T-cell (primary cell): ENCODE data around the gene MLLT3. TPM values are rescaled to one million over a fixed set of nuclear protein-coding genes. Genes with fewer than 3 reads are reported as not detected.

Source experiments
- ATAC-seq, 4 experiments: fragments of 200-7000 bp in 3 of 4; fragments of 150-1000 bp in 1 of 4; cut with Tn5 transposase; replicated peaks in 1 of 4; 1 replicate in 3 of 4; 2 replicates in 1 of 4; pipeline ENCODE4 v1.10.0; 2021; ENCODE audit warnings: moderate library complexity in 3 of 4, mild to moderate bottlenecking in 2 of 4, moderate number of reproducible peaks in 1 of 4
- CTCF ChIA-PET, 2 donors: fragments of 300-600 bp; sonication (Branson Sonifier 250); formaldehyde crosslinking; loops; one replicate each; lab custom pipeline; 2022; ENCODE audit warnings: antibody characterized with exemption in 2 of 2; lab: Charles Lee
- POLR2A ChIA-PET, 2 donors: fragments of 300-600 bp; sonication (Branson Sonifier 250); formaldehyde crosslinking; loops; one replicate each; lab custom pipeline; 2022; ENCODE audit warnings: antibody characterized with exemption in 2 of 2; lab: Charles Lee
- DNase-seq, 35 experiments: peaks; one replicate each; pipeline versions ENCODE4 v3.0.0 to v3.0.0-alpha.2; 2013 to 2023
- H3K27ac ChIP-seq: one replicate; pipeline ENCODE4 v1.5.1; 2013; ENCODE audit warnings: low read length
- H3K27me3 ChIP-seq, 2 experiments: replicated peaks in 1 of 2; 1 replicate in 1 of 2; 2 replicates in 1 of 2; pipeline versions ENCODE4 v1.6.1 to v1.7.0; 2013; ENCODE audit warnings: low read length in 1 of 2, mixed read lengths in 1 of 2; ENCODE audit not compliant: control insufficient read depth in 2 of 2, insufficient read depth in 2 of 2; ENCODE audit errors: extremely low read depth in 1 of 2
- H3K36me3 ChIP-seq, 2 donors: 1 replicate in 1 of 2; 2 replicates in 1 of 2; pipeline versions ENCODE4 v1.6.1 to v1.7.0; 2013; ENCODE audit warnings: low read length in 1 of 2; ENCODE audit not compliant: control insufficient read depth in 2 of 2, insufficient read depth in 1 of 2; ENCODE audit errors: extremely low read depth in 1 of 2
- H3K4me1 ChIP-seq, 2 experiments: 1 replicate in 1 of 2; 2 replicates in 1 of 2; pipeline versions ENCODE4 v1.6.1 to v1.7.0; 2013; ENCODE audit warnings: low read length in 2 of 2, mixed read lengths in 1 of 2; ENCODE audit not compliant: insufficient read depth in 2 of 2, control insufficient read depth in 1 of 2; ENCODE audit errors: extremely low read depth in 1 of 2
- H3K4me3 ChIP-seq, 2 donors: 1 replicate in 1 of 2; 2 replicates in 1 of 2; pipeline versions ENCODE4 v1.5.1 to v1.7.0; 2013; ENCODE audit warnings: mild to moderate bottlenecking in 2 of 2, low read length in 1 of 2, moderate library complexity in 1 of 2; ENCODE audit not compliant: control insufficient read depth in 1 of 2; ENCODE audit errors: extremely low read depth in 1 of 2
- H3K9me3 ChIP-seq: 2 replicates; pipeline ENCODE4 v1.7.0; 2013
- H3K27ac Mint-ChIP-seq, 2 donors: one replicate each; pipeline ENCODE4 v1.8.0; 2020 to 2021; ENCODE audit warnings: mild to moderate bottlenecking in 2 of 2, mixed read lengths in 2 of 2
- H3K27me3 Mint-ChIP-seq, 2 donors: one replicate each; pipeline ENCODE4 v1.8.0; 2021 to 2022; ENCODE audit warnings: mixed read lengths in 2 of 2
- H3K36me3 Mint-ChIP-seq: one replicate; pipeline ENCODE4 v1.8.0; 2021; ENCODE audit warnings: mixed read lengths
- H3K4me1 Mint-ChIP-seq, 3 donors: one replicate each; pipeline ENCODE4 v1.8.0; 2020 to 2022; ENCODE audit warnings: mixed read lengths in 3 of 3, mild to moderate bottlenecking in 1 of 3
- H3K4me3 Mint-ChIP-seq, 3 donors: one replicate each; pipeline ENCODE4 v1.8.0; 2020 to 2022; ENCODE audit warnings: mild to moderate bottlenecking in 3 of 3, mixed read lengths in 3 of 3, moderate library complexity in 3 of 3
- H3K9me3 Mint-ChIP-seq, 3 donors: one replicate each; pipeline ENCODE4 v1.8.0; 2020 to 2022; ENCODE audit warnings: mixed read lengths in 3 of 3
- WGBS: methylation state at CpG from one replicate; pipeline ENCODE4 v1.1.5; 2013; ENCODE audit warnings: missing lambda C conversion rate; ENCODE audit not compliant: insufficient coverage; 5-methylcytosine and 5-hydroxymethylcytosine counted together
- total RNA-seq, 35 experiments: library from RNA in 6 of 35; stranded (reverse) in 6 of 35; fragments of 120-200 nt in 1 of 35; gene quantifications; one replicate each; pipeline versions ENCODE4 v1.2.1 to v1.2.4 and lab custom pipeline; 2013 to 2026

Gene MLLT3
- total RNA-seq, 5 donors from 2014 or later (not counting 1 experiment from before 2014, with no cell fraction given), result 51.8 to 96.6 (median 58.9) TPM

GRCh38 chr9:20419533-20419932 is 202.8 kb downstream of the MLLT3 start:
- no peaks in the 10 kb centered on the region for H3K9me3 Mint-ChIP-seq
- H3K4me1 Mint-ChIP-seq, result peaks cover 49 to 54% (median 53%) of the 10 kb centered on the region in 3 donors

DNA sequence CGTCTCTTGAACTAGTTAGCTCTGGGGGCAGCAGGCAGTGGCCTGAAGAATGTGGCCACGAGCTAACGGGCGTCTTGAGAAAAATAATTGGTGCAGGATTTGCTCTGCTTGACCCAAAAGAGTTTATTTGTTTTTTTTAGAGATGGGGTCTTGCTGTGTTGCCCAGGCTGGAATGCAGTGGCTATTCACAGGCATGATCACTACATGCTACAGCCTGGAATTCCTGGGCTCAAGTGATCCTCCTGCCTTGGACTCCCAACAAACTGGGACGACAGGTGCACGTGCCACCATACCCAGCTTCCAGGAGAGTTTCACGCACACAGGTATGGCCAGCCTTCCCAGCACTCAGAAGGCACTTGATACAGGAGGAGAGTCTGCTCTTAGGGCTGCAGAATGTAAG is 203.8 kb downstream of the MLLT3 start:
- Mint-ChIP-seq H3K36me3 (peaks cover 7% of the 10 kb centered on the region), H3K4me1 (peaks cover 56 to 59% (median 58%) of the 10 kb centered on the region in 3 donors), H3K9me3 (no peaks in the 10 kb centered on the region), H3K27me3 (no peaks in the 10 kb centered on the region), H3K27ac (no peak overlapping the region), H3K4me3 (no peak overlapping the region)
- CTCF ChIA-PET, result no interaction called here
- no peaks in the 10 kb centered on the region for H3K27me3 ChIP-seq
- 96% methylated on average over 3 of the region's 7 CpGs for WGBS
- peaks cover 4 to 8% of the 10 kb centered on the region in 2 donors for H3K36me3 ChIP-seq
- H3K4me1 ChIP-seq, result no peaks in the 10 kb centered on the region
- DNase-seq, result no peak
- H3K4me3 ChIP-seq, result no peak overlapping the region
- H3K9me3 ChIP-seq, result no peaks in the 10 kb centered on the region
- H3K27ac ChIP-seq, result no peak overlapping the region
- POLR2A ChIA-PET, result no interaction called here
- ATAC-seq, result no peak

More at GRCh38 chr9:20419533-20419932, 202.8 kb downstream of the MLLT3 start:
- Mint-ChIP-seq H3K27me3 (no peaks in the 10 kb centered on the region), H3K36me3 (no peaks in the 10 kb centered on the region), H3K4me3 (no peak overlapping the region), H3K27ac (no peak overlapping the region)
- DNase-seq (no peak), ATAC-seq (no peak)
- Histone ChIP-seq H3K4me1 (no peaks in the 10 kb centered on the region), H3K36me3 (no peaks in the 10 kb centered on the region), H3K9me3 (no peaks in the 10 kb centered on the region), H3K4me3 (no peak overlapping the region), H3K27me3 (no peaks in the 10 kb centered on the region), H3K27ac (no peak overlapping the region)
- ChIA-PET POLR2A (interaction anchor here (0.6 kb wide), 2 partner anchors 107 to 186 kb away, joined by 3 to 4 read pairs; no protein-coding TSS in a partner anchor), CTCF (no interaction called here)
- WGBS, result no CpG with 5 or more reads among the region's 3 CpGs

DNA sequence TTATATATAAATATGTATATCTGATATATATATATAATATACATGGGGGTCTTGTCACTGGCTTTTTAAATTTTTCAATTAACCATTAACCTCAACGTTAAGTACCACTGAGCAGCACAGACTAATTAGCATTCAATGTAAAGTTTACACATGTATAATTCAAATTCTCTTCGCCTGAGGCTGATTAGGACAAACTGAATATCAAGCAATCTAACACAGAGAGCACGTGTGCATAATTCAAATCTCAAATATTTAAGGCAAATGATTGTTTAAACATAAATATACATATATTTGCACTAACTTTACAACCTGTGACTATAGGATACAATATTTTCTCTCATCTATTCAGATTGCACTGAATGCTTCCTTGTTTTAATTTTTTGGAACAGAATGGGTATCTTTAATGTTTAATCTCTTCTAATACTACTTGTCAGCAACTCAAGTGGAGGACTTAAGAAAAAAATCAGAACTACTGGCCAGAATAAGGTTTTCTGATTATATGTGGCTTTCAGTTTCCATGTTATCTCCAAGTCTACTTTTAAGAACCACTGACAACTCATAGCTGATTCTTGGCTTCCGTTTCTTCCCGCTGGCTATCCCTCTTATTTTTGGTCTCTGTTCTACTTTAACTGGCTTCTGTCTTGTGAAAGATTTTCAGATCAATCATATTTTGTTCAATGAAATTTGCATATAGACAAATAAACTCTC is 204.8 kb downstream of the MLLT3 start:
- DNase-seq (no peak), ATAC-seq (no peak)
- Mint-ChIP-seq H3K9me3 (no peaks in the 10 kb centered on the region), H3K4me1 (peaks cover 56 to 59% (median 59%) of the 10 kb centered on the region in 3 donors), H3K27ac (peak overlapping the region in 1 of 2 donors; percentile 34), H3K36me3 (peaks cover 15% of the 10 kb centered on the region), H3K27me3 (no peaks in the 10 kb centered on the region), H3K4me3 (no peak overlapping the region)
- ChIA-PET POLR2A (no interaction called here), CTCF (no interaction called here)
- no peak overlapping the region for H3K27ac ChIP-seq
- no peaks in the 10 kb centered on the region for H3K9me3 ChIP-seq
- H3K4me3 ChIP-seq, result no peak overlapping the region
- no CpG with 5 or more reads among the region's 5 CpGs for WGBS
- peaks cover 4 to 10% of the 10 kb centered on the region in 2 donors for H3K36me3 ChIP-seq
- H3K4me1 ChIP-seq, result no peaks in the 10 kb centered on the region
- H3K27me3 ChIP-seq, result no peaks in the 10 kb centered on the region

DNA sequence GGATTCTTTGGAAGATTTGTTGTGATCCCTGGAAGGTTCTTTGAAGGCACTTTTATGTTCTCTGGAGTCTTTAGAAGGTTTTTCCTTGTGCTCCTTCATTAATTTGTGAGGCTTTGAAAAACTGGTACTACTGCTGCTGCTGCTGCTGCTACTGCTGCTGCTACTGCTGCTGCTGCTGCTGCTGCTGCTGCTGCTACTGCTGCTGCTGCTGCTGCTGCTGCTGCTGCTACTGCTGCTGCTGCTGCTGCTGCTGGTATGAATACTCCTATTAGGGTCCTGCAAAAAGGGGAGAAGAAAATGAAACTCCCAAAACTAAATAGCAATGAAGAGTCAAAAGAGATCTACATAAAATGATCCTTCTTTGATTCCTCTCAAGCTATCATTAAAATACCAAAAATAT is 208.1 kb downstream of the MLLT3 start:
- ChIA-PET CTCF (interaction anchor here in 1 of 2 donors (0.6 kb wide), 1 partner anchor 51 kb away, joined by 4 read pairs; no protein-coding TSS in a partner anchor), POLR2A (interaction anchor here in 1 of 2 donors (0.7 kb wide), 1 partner anchor 166 kb away, joined by 3 read pairs; no protein-coding TSS in a partner anchor)
- no peaks in the 10 kb centered on the region for H3K27me3 ChIP-seq
- DNase-seq (no peak), ATAC-seq (no peak)
- peak overlapping the region; percentile 41 to 66 for H3K27ac Mint-ChIP-seq
- no peaks in the 10 kb centered on the region for H3K27me3 Mint-ChIP-seq
- no peak overlapping the region for H3K27ac ChIP-seq
- no peaks in the 10 kb centered on the region for H3K9me3 ChIP-seq
- peaks cover 63 to 73% (median 73%) of the 10 kb centered on the region in 3 donors for H3K4me1 Mint-ChIP-seq
- H3K4me1 ChIP-seq, result peaks cover 0 to 7% of the 10 kb centered on the region in 2 experiments
- no peak overlapping the region for H3K4me3 ChIP-seq
- H3K4me3 Mint-ChIP-seq, result no peak overlapping the region
- H3K36me3 ChIP-seq, result peaks cover 4 to 10% of the 10 kb centered on the region in 2 donors
- no peaks in the 10 kb centered on the region for H3K9me3 Mint-ChIP-seq
- H3K36me3 Mint-ChIP-seq, result peaks cover 32% of the 10 kb centered on the region

GRCh38 chr9:20409321-20410092 is 212.8 kb downstream of the MLLT3 start:
- Mint-ChIP-seq H3K27me3 (no peaks in the 10 kb centered on the region), H3K36me3 (peaks cover 41% of the 10 kb centered on the region), H3K4me1 (peaks cover 66 to 80% (median 72%) of the 10 kb centered on the region in 3 donors), H3K9me3 (no peaks in the 10 kb centered on the region), H3K4me3 (peak overlapping the region in 2 of 3 donors; percentile 28 to 63), H3K27ac (peak overlapping the region; percentile 76 to 78)
- Histone ChIP-seq H3K9me3 (no peaks in the 10 kb centered on the region), H3K4me1 (peaks cover 7 to 18% of the 10 kb centered on the region in 2 experiments), H3K27me3 (no peaks in the 10 kb centered on the region), H3K36me3 (peaks cover 4 to 10% of the 10 kb centered on the region in 2 donors), H3K4me3 (no peak overlapping the region), H3K27ac (no peak overlapping the region)
- ChIA-PET CTCF (no interaction called here), POLR2A (interaction anchor here in 1 of 2 donors (0.7 to 1.4 kb wide), 2 partner anchors 14 kb away, joined by 3 to 8 read pairs; no protein-coding TSS in a partner anchor)
- no peak for ATAC-seq
- no peak for DNase-seq

DNA sequence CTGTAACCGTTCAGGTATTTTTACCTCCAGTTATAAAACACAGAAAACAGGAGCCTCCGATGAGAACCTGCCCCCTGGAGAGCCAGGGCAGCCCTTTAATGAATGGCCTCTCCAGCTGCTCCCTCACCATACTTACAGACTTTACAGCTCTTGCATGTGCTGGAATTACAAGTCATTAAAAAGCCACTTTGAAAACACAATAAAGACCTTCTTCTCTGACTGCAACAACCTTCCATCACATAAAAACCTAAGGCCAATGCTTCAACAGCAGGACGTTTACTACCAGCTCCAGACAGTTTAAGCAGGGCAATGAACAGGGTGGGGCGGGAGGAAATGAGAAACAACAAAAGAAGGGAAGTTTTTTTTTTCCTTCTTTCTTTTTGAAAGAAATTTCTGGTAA is 213.8 kb downstream of the MLLT3 start:
- no peaks in the 10 kb centered on the region for H3K9me3 Mint-ChIP-seq
- H3K36me3 Mint-ChIP-seq, result peaks cover 34% of the 10 kb centered on the region
- ChIA-PET CTCF (interaction anchor here in 1 of 2 donors (0.6 to 1.3 kb wide), 3 partner anchors 10 to 117 kb away, joined by 3 to 6 read pairs (median 5); no protein-coding TSS in a partner anchor), POLR2A (interaction anchor here (0.6 to 1.4 kb wide), 3 partner anchors 13 to 33 kb away, joined by 3 to 8 read pairs (median 3); no protein-coding TSS in a partner anchor)
- peak in 1 of 4 experiments; percentile 52 for ATAC-seq
- H3K4me1 Mint-ChIP-seq, result peaks cover 68 to 80% (median 72%) of the 10 kb centered on the region in 3 donors
- H3K9me3 ChIP-seq, result no peaks in the 10 kb centered on the region
- peaks cover 12 to 21% of the 10 kb centered on the region in 2 experiments for H3K4me1 ChIP-seq
- no peaks in the 10 kb centered on the region for H3K27me3 ChIP-seq
- H3K27ac Mint-ChIP-seq, result peak overlapping the region in 1 of 2 donors; percentile 78
- H3K4me3 ChIP-seq, result peak overlapping the region in 1 of 2 donors; percentile 1
- peak overlapping the region in 2 of 3 donors; percentile 11 to 63 for H3K4me3 Mint-ChIP-seq
- peaks cover 0 to 2% of the 10 kb centered on the region in 2 donors for H3K36me3 ChIP-seq
- no peak overlapping the region for H3K27ac ChIP-seq
- DNase-seq, result no peak
- H3K27me3 Mint-ChIP-seq, result no peaks in the 10 kb centered on the region
- WGBS, result no CpG with 5 or more reads among the region's 4 CpGs
